ENCODE data around the gene ABCF2. TPM values are rescaled to one million over a fixed set of nuclear protein-coding genes. Genes with fewer than 3 reads are reported as not detected.

ABCF2 gene
- total RNA-seq, 1 experiment from 2014 or later: 63.7 TPM

- Histone ChIP-seq H3K79me2 (ENCODE audit: insufficient read depth, low read length) (no peaks in the 10 kb centered on the region), H2AFZ (ENCODE audit: low read depth, low read length, poor library complexity, severe bottlenecking) (no peak overlapping the region), H3K27me3 (ENCODE audit: insufficient read depth, low read length) (no peaks in the 10 kb centered on the region), H3K4me3 (replicated peaks in 1 of 2; ENCODE audit: low read depth in 1 of 2, low read length in 2 of 2) (no peak overlapping the region), H3K9me3 (ENCODE audit: control insufficient read depth in 1 of 2, insufficient read depth in 1 of 2, low read depth in 1 of 2, low read length in 2 of 2) (no peaks in the 10 kb centered on the region), H3K36me3 (ENCODE audit: control insufficient read depth in 1 of 2, insufficient read depth in 2 of 2, low read length in 2 of 2) (no peaks in the 10 kb centered on the region), H4K20me1 (ENCODE audit: insufficient read depth) (no peaks in the 10 kb centered on the region), H3K4me2 (ENCODE audit: low read length) (no peak overlapping the region), H3K9me2 (ENCODE audit: insufficient read depth) (no peaks in the 10 kb centered on the region), H3K27ac (ENCODE audit: low read depth, low read length) (no peak overlapping the region), H3K9ac (ENCODE audit: low read length) (no peak overlapping the region), H3K4me1 (ENCODE audit: control insufficient read depth in 1 of 2, insufficient read depth in 2 of 2, low read length in 2 of 2) (no peaks in the 10 kb centered on the region)
- POLR2A ChIA-PET: no interaction called here
- DNase-seq (ENCODE audit: low read depth, low spot score): no peak
- no TSS peak for BruUV-seq (replicated peaks)
- ATAC-seq: no peak
- TF ChIP-seq ZNF274 (IDR thresholded peaks at IDR 0.05; ENCODE audit: low read depth, low read length): no peak
- TF ChIP-seq YY1 (IDR thresholded peaks at IDR 0.05; ENCODE audit: extremely low read depth, insufficient replicate concordance, low read depth, low read length): no peak
- no peak for TF ChIP-seq ATF3 (IDR thresholded peaks at IDR 0.05)
- TF ChIP-seq JUND (IDR thresholded peaks at IDR 0.05): no peak
- no peak for TF ChIP-seq CBX3 (IDR thresholded peaks at IDR 0.05; ENCODE audit: low read depth)
- no peak for TF ChIP-seq ZFX (IDR thresholded peaks at IDR 0.05)
- no peak for TF ChIP-seq SIN3A (IDR thresholded peaks at IDR 0.05; ENCODE audit: low read depth)
- no peak for TF ChIP-seq FOSL1 (IDR thresholded peaks at IDR 0.05; ENCODE audit: low read depth)
- TF ChIP-seq CEBPB (IDR thresholded peaks at IDR 0.05; ENCODE audit: low read depth): no peak
- TF ChIP-seq EGR1 (IDR thresholded peaks at IDR 0.05; ENCODE audit: low read depth): no peak
- no peak for TF ChIP-seq POLR2A (IDR thresholded peaks at IDR 0.05; ENCODE audit: borderline replicate concordance, extremely low read depth, insufficient read depth, insufficient read length)
- TF ChIP-seq EZH2 (IDR thresholded peaks at IDR 0.05): no peak
- TF ChIP-seq RAD21 (IDR thresholded peaks at IDR 0.05; ENCODE audit: low read depth): no peak
- intact Hi-C loops (cut with micrococcal nuclease): no loop called here
- RAD21 ChIA-PET (ENCODE audit: low non-redundant PET in 1 of 2, low total read pairs in 2 of 2, uncharacterized antibody in 2 of 2, unreplicated experiment in 2 of 2): no interaction called here
- CTCF ChIA-PET: no interaction called here
Observed at GRCh38 chr7:151257990-151258389, 31.0 kb upstream of the ABCF2 start.

DNA sequence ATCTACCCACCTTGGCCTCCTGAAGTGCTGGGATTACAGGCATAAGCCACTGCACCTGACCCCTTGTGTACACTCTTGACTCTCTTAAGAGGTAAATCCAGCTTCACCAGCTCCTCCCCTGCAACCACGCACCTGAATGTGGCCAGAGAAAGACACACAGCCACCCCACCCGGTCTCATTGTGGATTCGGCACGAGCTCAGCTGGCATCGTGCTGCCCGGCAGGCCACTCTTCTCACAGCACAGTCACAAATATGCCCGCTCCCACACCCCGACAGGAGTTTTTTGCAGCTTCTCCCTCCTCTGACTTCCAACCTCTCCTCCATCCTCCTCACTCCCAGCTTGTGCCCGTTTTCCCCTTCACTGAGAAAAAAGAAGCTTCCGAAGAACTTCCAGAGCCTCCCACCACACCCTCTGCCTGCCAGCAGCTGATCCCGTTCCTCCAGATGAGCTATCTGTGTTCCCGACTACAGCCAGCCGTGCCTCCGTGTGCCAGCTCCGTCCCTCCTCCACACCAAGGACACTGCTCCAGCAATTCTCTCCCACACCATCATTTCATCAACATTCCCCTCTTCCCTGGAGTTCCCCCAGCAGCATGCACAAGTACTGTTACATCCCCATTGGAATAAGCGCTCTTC, 29.5 kb upstream of the ABCF2 start:
- no peaks in the 10 kb centered on the region for H3K9me3 ChIP-seq (ENCODE audit: control insufficient read depth in 1 of 2, insufficient read depth in 1 of 2, low read depth in 1 of 2, low read length in 2 of 2)
- no peaks in the 10 kb centered on the region for H3K36me3 ChIP-seq (ENCODE audit: control insufficient read depth in 1 of 2, insufficient read depth in 2 of 2, low read length in 2 of 2)
- TF ChIP-seq EZH2phosphoT487 (IDR thresholded peaks at IDR 0.05; ENCODE audit: borderline replicate concordance): no peak
- ATAC-seq (no peak), DNase-seq (ENCODE audit: low read depth, low spot score) (no peak)
- no peaks in the 10 kb centered on the region for H3K79me2 ChIP-seq (ENCODE audit: insufficient read depth, low read length)
- no peaks in the 10 kb centered on the region for H4K20me1 ChIP-seq (ENCODE audit: insufficient read depth)
- intact Hi-C loops (cut with micrococcal nuclease): no loop called here
- H3K27ac ChIP-seq (ENCODE audit: low read depth, low read length): no peak overlapping the region
- ChIA-PET RAD21 (ENCODE audit: low non-redundant PET in 1 of 2, low total read pairs in 2 of 2, uncharacterized antibody in 2 of 2, unreplicated experiment in 2 of 2) (no interaction called here), CTCF (interaction anchor here (2.3 kb wide), 1 partner anchor 13 kb away, joined by 6 read pairs; no protein-coding TSS in a partner anchor), POLR2A (no interaction called here)
- H3K27me3 ChIP-seq (ENCODE audit: insufficient read depth, low read length): no peaks in the 10 kb centered on the region
- H2AFZ ChIP-seq (ENCODE audit: low read depth, low read length, poor library complexity, severe bottlenecking): no peak overlapping the region
- no peaks in the 10 kb centered on the region for H3K9me2 ChIP-seq (ENCODE audit: insufficient read depth)
- no TSS peak for BruUV-seq (replicated peaks)
- no peak overlapping the region for H3K9ac ChIP-seq (ENCODE audit: low read length)
- peaks cover 4 to 10% of the 10 kb centered on the region in 2 experiments for H3K4me1 ChIP-seq (ENCODE audit: control insufficient read depth in 1 of 2, insufficient read depth in 2 of 2, low read length in 2 of 2)
- H3K4me3 ChIP-seq (replicated peaks in 1 of 2; ENCODE audit: low read depth in 1 of 2, low read length in 2 of 2): no peak overlapping the region
- H3K4me2 ChIP-seq (ENCODE audit: low read length): no peak overlapping the region
